ENCODE results near the gene CPED1.

DNA sequence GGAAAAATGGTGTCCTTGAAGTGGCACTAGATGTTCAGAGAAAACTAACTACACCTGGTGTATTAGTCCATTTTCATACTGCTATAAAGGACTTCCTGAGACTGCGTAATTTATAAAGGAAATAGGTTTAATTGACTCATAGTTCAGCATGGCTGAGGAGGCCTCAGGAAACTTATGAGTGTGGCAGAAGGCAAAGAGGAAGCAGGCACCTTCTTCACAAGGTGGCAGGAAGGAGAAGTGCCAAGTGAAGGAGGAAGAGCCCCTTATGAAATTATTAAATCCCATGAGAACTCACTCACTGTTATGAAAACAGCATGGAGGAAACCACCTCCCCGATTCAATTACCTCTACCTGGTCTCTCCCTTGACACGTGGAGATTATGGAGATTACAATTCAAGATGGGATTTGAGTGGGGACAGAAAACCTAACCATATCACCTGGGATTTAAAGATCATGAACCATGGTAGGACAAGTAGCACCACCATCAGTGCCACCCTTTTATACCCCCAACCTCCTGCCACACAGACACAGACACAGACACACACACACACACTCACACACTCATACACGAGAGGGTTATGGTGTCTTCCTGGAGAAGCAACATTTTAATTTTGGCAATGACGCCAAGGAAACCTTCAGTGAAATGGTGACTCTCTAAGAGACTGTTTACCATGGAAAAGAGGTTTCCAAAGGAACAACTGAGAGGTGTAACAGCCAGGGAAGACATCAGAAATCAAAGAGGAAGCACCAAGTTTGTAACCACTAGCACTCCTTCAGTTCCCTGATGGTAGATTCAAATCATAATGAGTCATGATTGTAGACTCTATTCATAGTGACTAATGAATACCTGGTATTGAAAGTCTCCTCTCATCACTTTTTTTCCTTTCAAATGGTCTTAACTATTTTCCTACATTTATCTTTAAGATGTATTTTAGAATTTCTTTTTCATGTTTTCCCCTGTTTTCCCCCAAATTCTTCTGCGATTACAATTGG lies 298.5 kb downstream of the CPED1 start:
- TF ChIP-seq POLR2AphosphoS5 (IDR thresholded peaks at IDR 0.05; ENCODE audit: low read depth) (no peak), EZH2phosphoT487 (IDR thresholded peaks at IDR 0.05; ENCODE audit: unreplicated experiment) (no peak), REST (IDR thresholded peaks at IDR 0.05; ENCODE audit: unreplicated experiment) (no peak), JUNB (IDR thresholded peaks at IDR 0.05; ENCODE audit: unreplicated experiment) (no peak), EZH2 (IDR thresholded peaks at IDR 0.05; ENCODE audit: low read depth, unreplicated experiment) (no peak), ZNF331 (CRISPR knock-in tag; IDR thresholded peaks at IDR 0.05; ENCODE audit: low read depth) (no peak), CREB1 (CRISPR knock-in tag; IDR thresholded peaks at IDR 0.05; ENCODE audit: low read depth) (no peak), NANOG (IDR thresholded peaks at IDR 0.05; ENCODE audit: borderline replicate concordance) (no peak)
- TF ChIP-seq, protein P1, sequence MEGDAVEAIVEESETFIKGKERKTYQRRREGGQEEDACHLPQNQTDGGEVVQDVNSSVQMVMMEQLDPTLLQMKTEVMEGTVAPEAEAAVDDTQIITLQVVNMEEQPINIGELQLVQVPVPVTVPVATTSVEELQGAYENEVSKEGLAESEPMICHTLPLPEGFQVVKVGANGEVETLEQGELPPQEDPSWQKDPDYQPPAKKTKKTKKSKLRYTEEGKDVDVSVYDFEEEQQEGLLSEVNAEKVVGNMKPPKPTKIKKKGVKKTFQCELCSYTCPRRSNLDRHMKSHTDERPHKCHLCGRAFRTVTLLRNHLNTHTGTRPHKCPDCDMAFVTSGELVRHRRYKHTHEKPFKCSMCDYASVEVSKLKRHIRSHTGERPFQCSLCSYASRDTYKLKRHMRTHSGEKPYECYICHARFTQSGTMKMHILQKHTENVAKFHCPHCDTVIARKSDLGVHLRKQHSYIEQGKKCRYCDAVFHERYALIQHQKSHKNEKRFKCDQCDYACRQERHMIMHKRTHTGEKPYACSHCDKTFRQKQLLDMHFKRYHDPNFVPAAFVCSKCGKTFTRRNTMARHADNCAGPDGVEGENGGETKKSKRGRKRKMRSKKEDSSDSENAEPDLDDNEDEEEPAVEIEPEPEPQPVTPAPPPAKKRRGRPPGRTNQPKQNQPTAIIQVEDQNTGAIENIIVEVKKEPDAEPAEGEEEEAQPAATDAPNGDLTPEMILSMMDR (conservative IDR thresholded peaks at IDR 0.05; ENCODE audit: low read depth in 2 of 2): no peak

All from GM23338 (cell line).